Sigmoid colon (tissue), 4 donors: ENCODE data around the gene SYNE2.

Experiments used
- CTCF ChIP-seq, 4 experiments: fragments of 450-650 bp in 3 of 4; fragments of 200-600 bp in 1 of 4; IDR thresholded peaks; one replicate each; pipeline ENCODE4 v1.5.1; 2016 to 2019; ENCODE audit warnings: antibody characterized with exemption in 4 of 4, mild to moderate bottlenecking in 3 of 4, moderate library complexity in 2 of 4
- EP300 ChIP-seq, 4 donors: sonication (generic); formaldehyde crosslinking; IDR thresholded peaks; one replicate each; pipeline ENCODE4 v1.6.1; 2017; ENCODE audit warnings: antibody characterized with exemption in 4 of 4
- POLR2A ChIP-seq, 2 donors: fragments of 450-650 bp; IDR thresholded peaks; one replicate each; pipeline ENCODE4 v1.6.1; 2016; ENCODE audit warnings: antibody characterized with exemption in 2 of 2, mild to moderate bottlenecking in 2 of 2, moderate library complexity in 2 of 2
- POLR2AphosphoS5 ChIP-seq, 4 donors: sonication (generic); formaldehyde crosslinking; IDR thresholded peaks; one replicate each; pipeline ENCODE4 v1.6.1; 2017; ENCODE audit warnings: antibody characterized with exemption in 4 of 4

GRCh38 chr14:63878052-63878451 is 25.2 kb downstream of the SYNE2 start:
- TF ChIP-seq CTCF (IDR thresholded peaks at IDR 0.05) (no peak), EP300 (IDR thresholded peaks at IDR 0.05) (no peak), POLR2A (IDR thresholded peaks at IDR 0.05) (no peak), POLR2AphosphoS5 (IDR thresholded peaks at IDR 0.05) (no peak)
